Measurements from ENCODE around the gene MLXIP. TPM values are rescaled to one million over a fixed set of nuclear protein-coding genes. Genes with fewer than 3 reads are reported as not detected.
"Not testable (repeated sequence)": the region's sequence is repeated elsewhere in the genome, so short reads cannot be mapped to it uniquely, and the experiment has no call there.

MLXIP gene
- polyA plus RNA-seq, 1 experiment = 5.8 TPM

DNA sequence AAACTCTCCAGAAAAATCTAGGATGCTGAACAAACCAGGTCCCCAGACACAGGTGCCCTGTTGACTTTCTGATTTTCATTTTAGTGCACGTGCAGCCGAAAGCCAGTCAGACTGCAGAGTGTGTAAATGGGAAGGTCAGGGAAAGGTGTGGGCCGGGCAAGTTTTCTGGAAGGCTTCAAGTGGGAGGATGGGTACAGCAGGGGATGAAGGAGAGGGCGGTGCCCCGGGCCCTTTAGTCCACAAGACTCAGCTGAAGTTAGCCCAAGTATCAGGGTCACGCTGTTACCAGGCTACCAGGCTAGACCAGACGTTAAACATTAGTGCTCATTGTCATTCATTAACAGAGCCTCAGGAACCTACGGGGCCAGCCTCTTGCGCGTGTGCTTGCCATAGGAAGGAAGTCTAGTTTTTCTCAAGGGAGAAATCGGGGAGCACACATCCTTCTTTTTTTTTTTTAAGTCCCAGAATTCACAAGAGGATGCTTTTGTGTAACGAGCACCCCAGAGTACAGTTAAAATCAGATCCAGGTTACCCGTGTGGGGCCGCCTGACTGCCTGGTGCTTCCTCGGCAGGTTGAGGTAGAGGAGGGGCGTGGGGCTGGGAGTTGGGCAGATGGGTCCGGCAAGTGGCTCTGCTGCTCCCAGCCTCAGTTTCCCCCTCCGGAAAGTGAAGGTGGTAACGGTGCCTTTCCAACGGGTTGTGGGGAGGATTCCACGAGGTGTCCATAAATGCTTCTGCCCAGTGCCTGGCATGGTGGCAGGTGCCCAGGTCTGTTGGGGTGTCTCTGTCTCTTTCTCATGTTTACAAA is 37.8 kb upstream of the MLXIP start:
- H3K27ac ChIP-seq (ENCODE audit: low read depth, low read length) = no peak overlapping the region
- CTCF ChIA-PET = interaction anchor here (0.6 kb wide), 1 partner anchor 11 kb away, joined by 3 read pairs; no protein-coding TSS in a partner anchor
- no peaks in the 10 kb centered on the region for H3K27me3 ChIP-seq (ENCODE audit: control insufficient read depth, insufficient read depth, low read length)
- H3K9me3 ChIP-seq (ENCODE audit: control insufficient read depth, insufficient read depth, low read length) = peaks cover 4% of the 10 kb centered on the region; the same call in 1 of the 2 replicates
- POLR2A ChIA-PET = no interaction called here
- no peak overlapping the region for H3K4me3 ChIP-seq (ENCODE audit: low read depth, low read length)
- no peak for DNase-seq (ENCODE audit: low read depth, low spot score)
- TF ChIP-seq, protein P1, sequence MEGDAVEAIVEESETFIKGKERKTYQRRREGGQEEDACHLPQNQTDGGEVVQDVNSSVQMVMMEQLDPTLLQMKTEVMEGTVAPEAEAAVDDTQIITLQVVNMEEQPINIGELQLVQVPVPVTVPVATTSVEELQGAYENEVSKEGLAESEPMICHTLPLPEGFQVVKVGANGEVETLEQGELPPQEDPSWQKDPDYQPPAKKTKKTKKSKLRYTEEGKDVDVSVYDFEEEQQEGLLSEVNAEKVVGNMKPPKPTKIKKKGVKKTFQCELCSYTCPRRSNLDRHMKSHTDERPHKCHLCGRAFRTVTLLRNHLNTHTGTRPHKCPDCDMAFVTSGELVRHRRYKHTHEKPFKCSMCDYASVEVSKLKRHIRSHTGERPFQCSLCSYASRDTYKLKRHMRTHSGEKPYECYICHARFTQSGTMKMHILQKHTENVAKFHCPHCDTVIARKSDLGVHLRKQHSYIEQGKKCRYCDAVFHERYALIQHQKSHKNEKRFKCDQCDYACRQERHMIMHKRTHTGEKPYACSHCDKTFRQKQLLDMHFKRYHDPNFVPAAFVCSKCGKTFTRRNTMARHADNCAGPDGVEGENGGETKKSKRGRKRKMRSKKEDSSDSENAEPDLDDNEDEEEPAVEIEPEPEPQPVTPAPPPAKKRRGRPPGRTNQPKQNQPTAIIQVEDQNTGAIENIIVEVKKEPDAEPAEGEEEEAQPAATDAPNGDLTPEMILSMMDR (IDR thresholded peaks at IDR 0.05; ENCODE audit: low read depth, low read length) = no peak

DNA sequence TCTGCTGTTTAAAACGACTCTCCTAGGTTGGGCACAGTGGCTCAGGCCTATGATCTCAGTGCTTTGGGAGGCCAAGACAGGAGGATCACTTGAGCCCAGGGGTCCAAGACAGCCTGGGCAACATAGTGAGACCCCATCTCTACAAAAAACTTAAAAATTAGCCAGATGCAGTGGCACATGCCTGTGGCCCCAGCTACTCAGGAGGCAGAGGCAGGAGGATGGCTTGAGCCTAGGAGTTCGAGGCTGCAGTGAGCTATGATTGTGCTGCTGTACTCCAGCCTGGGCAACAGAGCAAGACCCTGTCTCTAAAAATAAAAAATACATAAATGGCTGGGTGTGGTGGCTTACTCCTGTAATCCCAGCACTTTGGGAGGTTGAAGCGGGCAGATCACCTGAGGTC is 37.1 kb upstream of the MLXIP start:
- CTCF ChIA-PET; H3K9me3 ChIP-seq (ENCODE audit: control insufficient read depth, insufficient read depth, low read length); H3K27me3 ChIP-seq (ENCODE audit: control insufficient read depth, insufficient read depth, low read length); H3K27ac ChIP-seq (ENCODE audit: low read depth, low read length); H3K4me3 ChIP-seq (ENCODE audit: low read depth, low read length); POLR2A ChIA-PET; DNase-seq (ENCODE audit: low read depth, low spot score): not testable (repeated sequence)

DNA sequence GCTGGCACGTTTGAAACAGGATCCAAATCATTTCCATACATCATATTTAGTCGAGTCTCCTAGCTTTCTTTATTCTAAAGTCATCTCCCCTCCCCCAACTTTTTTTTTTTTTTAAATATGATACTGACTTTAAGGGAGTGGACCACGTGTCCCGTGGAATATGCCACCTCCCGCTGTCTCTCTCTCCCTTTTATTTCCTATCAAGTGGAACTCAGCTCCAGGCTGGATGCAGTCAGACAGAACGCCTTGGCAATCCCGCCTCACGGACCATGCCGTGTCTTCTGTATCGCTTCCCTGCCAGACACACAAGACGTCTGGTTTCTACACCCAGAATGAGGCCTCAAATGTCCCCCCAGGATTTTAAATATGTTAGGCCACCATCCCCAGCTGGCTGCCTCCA is 35.6 kb upstream of the MLXIP start:
- H3K9me3 ChIP-seq (ENCODE audit: control insufficient read depth, insufficient read depth, low read length) = peaks cover 4% of the 10 kb centered on the region; the same call in 1 of the 2 replicates
- no peak for DNase-seq (ENCODE audit: low read depth, low spot score)
- CTCF ChIA-PET = interaction anchor here (1.0 kb wide), 1 partner anchor 12 kb away, joined by 3 read pairs; no protein-coding TSS in a partner anchor
- H3K27ac ChIP-seq (ENCODE audit: low read depth, low read length) = no peak overlapping the region
- H3K27me3 ChIP-seq (ENCODE audit: control insufficient read depth, insufficient read depth, low read length) = no peaks in the 10 kb centered on the region
- POLR2A ChIA-PET = interaction anchor here (0.6 kb wide), 1 partner anchor 17 kb away, joined by 3 read pairs; no protein-coding TSS in a partner anchor
- TF ChIP-seq, protein P1 (IDR thresholded peaks at IDR 0.05; ENCODE audit: low read depth, low read length) = no peak
- H3K4me3 ChIP-seq (ENCODE audit: low read depth, low read length) = no peak overlapping the region

DNA sequence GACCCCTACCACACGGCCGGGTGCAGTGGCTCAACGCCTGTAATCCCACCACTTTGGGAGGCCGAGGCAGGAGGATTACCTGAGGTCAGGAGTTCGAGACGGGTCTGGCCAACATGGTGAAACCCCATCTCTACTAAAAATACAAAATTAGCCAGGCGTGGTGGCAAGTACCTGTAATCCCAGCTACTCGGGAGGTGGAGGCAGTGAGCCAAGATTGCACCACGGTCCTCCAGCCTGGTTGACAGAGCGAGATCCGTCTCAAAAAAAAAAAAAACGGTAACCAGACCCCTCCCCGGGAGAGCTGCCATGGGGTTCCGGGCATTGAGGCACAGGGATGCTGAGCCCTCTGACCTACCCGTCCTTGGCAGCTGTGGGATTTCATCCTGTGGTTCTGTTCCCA is 35.1 kb upstream of the MLXIP start:
- TF ChIP-seq, protein P1 (IDR thresholded peaks at IDR 0.05; ENCODE audit: low read depth, low read length) = no peak
- Histone ChIP-seq H3K9me3 (ENCODE audit: control insufficient read depth, insufficient read depth, low read length) (peaks cover 4% of the 10 kb centered on the region; the same call in 1 of the 2 replicates), H3K27ac (ENCODE audit: low read depth, low read length) (no peak overlapping the region), H3K27me3 (ENCODE audit: control insufficient read depth, insufficient read depth, low read length) (no peaks in the 10 kb centered on the region), H3K4me3 (ENCODE audit: low read depth, low read length) (no peak overlapping the region)
- POLR2A ChIA-PET = no interaction called here
- CTCF ChIA-PET = interaction anchor here (1.0 kb wide), 1 partner anchor 11 kb away, joined by 3 read pairs; no protein-coding TSS in a partner anchor
- DNase-seq (ENCODE audit: low read depth, low spot score) = no peak

DNA sequence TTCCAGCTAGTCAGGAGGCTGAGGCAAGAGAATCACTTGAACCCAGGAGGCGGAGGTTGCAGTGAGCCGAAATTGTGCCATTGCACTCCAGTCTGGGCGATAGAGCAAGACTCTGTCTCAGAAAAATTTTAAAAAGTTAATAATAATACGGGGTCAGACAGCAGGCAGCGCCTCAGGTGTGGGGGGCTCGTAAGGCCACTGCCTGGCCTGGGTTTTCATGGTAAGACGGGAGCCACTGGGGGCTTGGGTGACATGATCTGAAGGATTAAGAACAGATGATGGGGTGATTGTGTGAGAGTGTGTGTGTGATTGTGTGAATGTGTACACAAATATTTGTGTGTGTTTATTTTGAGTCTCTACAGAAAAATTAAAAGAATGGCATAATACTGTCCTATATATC is 33.3 kb upstream of the MLXIP start:
- DNase-seq (ENCODE audit: low read depth, low spot score) = no peak
- H3K4me3 ChIP-seq (ENCODE audit: low read depth, low read length) = no peak overlapping the region
- POLR2A ChIA-PET = no interaction called here
- CTCF ChIA-PET = no interaction called here
- H3K9me3 ChIP-seq (ENCODE audit: control insufficient read depth, insufficient read depth, low read length) = peaks cover 4% of the 10 kb centered on the region; the same call in 1 of the 2 replicates
- no peak overlapping the region for H3K27ac ChIP-seq (ENCODE audit: low read depth, low read length)
- TF ChIP-seq, protein P1 (IDR thresholded peaks at IDR 0.05; ENCODE audit: low read depth, low read length) = no peak
- no peaks in the 10 kb centered on the region for H3K27me3 ChIP-seq (ENCODE audit: control insufficient read depth, insufficient read depth, low read length)
